ENCODE results near the gene PADI4. TPM values are rescaled to one million over a fixed set of nuclear protein-coding genes. Genes with fewer than 3 reads are reported as not detected.

The PADI4 gene
- total and polyA plus RNA-seq, 2 of the 4 experiments (the other 2 are of a cell fraction) = not detected

DNA sequence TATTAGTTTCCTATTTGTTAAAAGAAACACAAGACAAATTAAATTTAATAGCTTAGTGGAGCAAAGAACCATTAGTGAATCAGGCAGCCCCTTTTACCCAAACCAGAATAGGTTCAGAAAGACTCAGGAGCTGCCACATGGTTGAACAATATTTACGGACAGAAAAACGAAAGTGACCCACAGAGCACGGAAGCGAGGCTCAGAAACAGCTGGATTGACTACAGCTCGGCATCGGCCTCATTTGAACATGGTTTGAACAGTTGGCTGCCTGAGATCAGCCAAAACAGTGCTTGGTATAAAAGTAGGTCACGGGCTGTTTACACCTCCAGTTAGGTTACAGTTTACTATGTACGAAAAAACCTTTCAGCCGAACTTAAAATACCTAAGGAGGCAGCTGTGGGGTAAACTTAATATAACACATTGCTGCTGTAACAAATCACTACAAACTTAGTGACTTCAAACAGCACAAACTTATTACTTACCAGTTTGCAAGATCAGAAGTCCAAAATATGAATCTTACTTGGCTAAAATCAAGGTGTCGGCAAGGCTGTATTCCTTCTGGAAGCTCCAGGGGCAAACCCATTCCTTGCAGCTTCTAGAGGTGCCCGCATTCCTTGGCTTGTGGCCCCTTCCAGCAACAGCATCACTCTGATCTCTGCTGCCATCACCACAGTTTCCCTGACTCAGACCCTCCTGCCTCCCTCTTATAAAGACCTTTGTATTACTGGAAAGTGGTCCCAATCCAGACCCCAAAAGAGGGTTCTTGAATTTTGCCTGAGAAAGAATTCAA lies 11.8 kb downstream of the PADI4 start:
- no peak overlapping the region for H3K14ac ChIP-seq (replicated peaks; ENCODE audit: low read depth, low read length)
- TF ChIP-seq MXI1 (IDR thresholded peaks at IDR 0.05; ENCODE audit: borderline replicate concordance, low read depth, low read length) (no peak), NFE2L2 (IDR thresholded peaks at IDR 0.05; ENCODE audit: low read depth, low read length) (no peak), RFX5 (IDR thresholded peaks at IDR 0.05; ENCODE audit: low read depth, low read length) (no peak), CEBPB (IDR thresholded peaks at IDR 0.05; ENCODE audit: low read depth, low read length) (no peak), POLR2A (IDR thresholded peaks at IDR 0.05; ENCODE audit: low read depth, low read length) (no peak), MAFK (IDR thresholded peaks at IDR 0.05; ENCODE audit: low read depth, low read length) (no peak), CHD1 (IDR thresholded peaks at IDR 0.05; ENCODE audit: low read depth, low read length) (no peak), MAZ (IDR thresholded peaks at IDR 0.05; ENCODE audit: borderline replicate concordance, low read depth, low read length) (no peak)
- TF ChIP-seq, protein P1, sequence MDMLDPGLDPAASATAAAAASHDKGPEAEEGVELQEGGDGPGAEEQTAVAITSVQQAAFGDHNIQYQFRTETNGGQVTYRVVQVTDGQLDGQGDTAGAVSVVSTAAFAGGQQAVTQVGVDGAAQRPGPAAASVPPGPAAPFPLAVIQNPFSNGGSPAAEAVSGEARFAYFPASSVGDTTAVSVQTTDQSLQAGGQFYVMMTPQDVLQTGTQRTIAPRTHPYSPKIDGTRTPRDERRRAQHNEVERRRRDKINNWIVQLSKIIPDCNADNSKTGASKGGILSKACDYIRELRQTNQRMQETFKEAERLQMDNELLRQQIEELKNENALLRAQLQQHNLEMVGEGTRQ (IDR thresholded peaks at IDR 0.05; ENCODE audit: low read depth, low read length) = no peak
- no peak overlapping the region for H3K27ac ChIP-seq (ENCODE audit: insufficient read depth, low read length)
- H2AFZ ChIP-seq (replicated peaks; ENCODE audit: low read length, poor library complexity) = no peak overlapping the region
- no peak overlapping the region for H4K5ac ChIP-seq (ENCODE audit: low read depth, low read length)
- H3K27me3 ChIP-seq (ENCODE audit: control insufficient read depth, insufficient read depth, low read length) = peaks cover 16% of the 10 kb centered on the region
- H2AK9ac ChIP-seq (replicated peaks; ENCODE audit: low read depth, low read length, poor library complexity) = no peak overlapping the region
- no peak overlapping the region for H3K4me3 ChIP-seq (ENCODE audit: insufficient read depth, low read depth, low read length)
- DNase-seq (no peak), ATAC-seq (ENCODE audit: low read depth) (no peak)
- intact Hi-C loops (cut with micrococcal nuclease) (no loop called here), dilution Hi-C loops (cut with HindIII; ENCODE audit: low sequenced_read_pairs, unreplicated experiment) (no loop called here), in situ Hi-C loops (cut with MboI; ENCODE audit: low sequenced_read_pairs) (no loop called here)
- no peak overlapping the region for H3K56ac ChIP-seq (ENCODE audit: extremely low read depth, insufficient read depth, low read length)
- 0 out of 2 replicates have a peak, but pooled peaks cover 4% of the 10 kb centered on the region for H3K9me3 ChIP-seq (ENCODE audit: control insufficient read depth, insufficient read depth, low read length)
- no peak overlapping the region for H3K23ac ChIP-seq (ENCODE audit: low read depth, low read length)
- H2BK120ac ChIP-seq (ENCODE audit: low read depth, low read length) = no peak overlapping the region
- no peaks in the 10 kb centered on the region for H3K36me3 ChIP-seq (ENCODE audit: control insufficient read depth, insufficient read depth, low read length)
- no peak overlapping the region for H4K91ac ChIP-seq (ENCODE audit: insufficient read depth, low read depth, low read length)
- H3K4me1 ChIP-seq (ENCODE audit: control insufficient read depth, insufficient read depth, low read length) = no peaks in the 10 kb centered on the region
- H3K4me2 ChIP-seq (ENCODE audit: low read depth, low read length) = no peak overlapping the region
- 86% methylated on average over 6 of the region's 11 CpGs; no CpG with 5 or more reads in 1 of the 2 experiments for WGBS, 2 experiments (ENCODE audit: extremely low coverage in 2 of 2, insufficient read length in 1 of 2)
- CTCF ChIA-PET = no interaction called here
- no peak overlapping the region for H4K8ac ChIP-seq (ENCODE audit: low read depth in 2 of 2, low read length in 2 of 2)
- no peaks in the 10 kb centered on the region for H3K79me1 ChIP-seq (ENCODE audit: low read depth in 1 of 2, low read length in 2 of 2)
- no peak overlapping the region for H2BK5ac ChIP-seq (ENCODE audit: low read depth, low read length, poor library complexity, severe bottlenecking)
- H3K9me1 ChIP-seq (ENCODE audit: insufficient read depth, low read length) = no peaks in the 10 kb centered on the region
- no peak overlapping the region for H3K18ac ChIP-seq (ENCODE audit: low read depth, low read length)
- BruUV-seq (replicated peaks) = no TSS peak
- no peak overlapping the region for H2AK5ac ChIP-seq (ENCODE audit: low read depth, low read length)
- no peak overlapping the region for H3K9ac ChIP-seq (ENCODE audit: low read depth, low read length)
- H4K20me1 ChIP-seq (ENCODE audit: insufficient read depth, low read length) = no peaks in the 10 kb centered on the region
- POLR2A ChIA-PET (ENCODE audit: unreplicated experiment) = no interaction called here
- H2BK15ac ChIP-seq (ENCODE audit: low read depth, low read length) = no peak overlapping the region
- no peak overlapping the region for H3K4ac ChIP-seq (ENCODE audit: low read depth, low read length)
- H2BK20ac ChIP-seq (ENCODE audit: low read depth, low read length) = no peak overlapping the region

Data from IMR-90 (cell line).